ENCODE results near the gene GGCX. TPM values are rescaled to one million over a fixed set of nuclear protein-coding genes. Genes with fewer than 3 reads are reported as not detected.

GGCX gene
- total and polyA plus RNA-seq, 2 donors (not counting 3 experiments of a cell fraction or from before 2014, with no cell fraction given), result 48.0 to 62.7 TPM

DNA sequence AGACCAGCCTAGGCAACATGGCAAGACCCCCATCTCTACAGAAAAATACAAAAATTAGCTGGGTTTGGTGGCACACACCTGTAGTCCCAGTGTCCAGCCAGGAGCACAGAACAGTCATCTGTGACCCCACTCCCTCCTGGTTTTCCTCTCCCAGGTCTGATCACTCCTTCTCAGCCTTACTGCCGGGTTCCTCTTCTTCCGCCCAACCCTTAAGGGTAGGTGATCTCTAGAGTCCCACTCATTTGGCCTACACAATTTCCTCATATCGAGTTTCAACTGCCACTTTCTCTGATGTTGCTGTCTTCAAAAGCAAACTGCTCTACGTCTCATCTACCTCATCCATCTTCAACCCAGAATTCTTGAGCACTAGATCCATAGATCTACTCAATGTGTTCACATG, 35.7 kb downstream of the GGCX start:
- intact Hi-C loops (cut with micrococcal nuclease), result no loop called here
- no peaks in the 10 kb centered on the region for H3K79me2 ChIP-seq (ENCODE audit: control insufficient read depth, insufficient read depth, low read length)
- H3K4me1 ChIP-seq (ENCODE audit: control insufficient read depth, extremely low read depth, insufficient read depth, low read length), result no peaks in the 10 kb centered on the region
- H3K9me1 ChIP-seq (replicated peaks; ENCODE audit: control insufficient read depth, extremely low read depth, insufficient read depth, low read length), result no peaks in the 10 kb centered on the region
- ChIA-PET POLR2A (no interaction called here), CTCF (no interaction called here)
- no peak for FAIRE-seq
- H3K27ac ChIP-seq (ENCODE audit: insufficient read depth, low read depth, low read length), result no peak overlapping the region
- no peak overlapping the region for H3K4me3 ChIP-seq (replicated peaks in 1 of 3; ENCODE audit: insufficient read depth in 1 of 3, low read depth in 1 of 3, low read length in 3 of 3)
- H3K27me3 ChIP-seq (ENCODE audit: control insufficient read depth in 2 of 2, insufficient read depth in 2 of 2, low read length in 2 of 2), result peaks cover 7% of the 10 kb centered on the region in 2 experiments
- no peaks in the 10 kb centered on the region for H3K36me3 ChIP-seq (ENCODE audit: control insufficient read depth in 2 of 2, extremely low read depth in 1 of 2, insufficient read depth in 2 of 2, low read length in 2 of 2)
- H3K9me3 ChIP-seq (replicated peaks; ENCODE audit: control insufficient read depth, insufficient read depth, low read length), result no peaks in the 10 kb centered on the region
- H4K20me1 ChIP-seq (replicated peaks; ENCODE audit: control insufficient read depth, extremely low read depth, insufficient read depth, low read length), result no peaks in the 10 kb centered on the region
- DNase-seq (ENCODE audit: low read depth, low spot score), result no peak
- no peak overlapping the region for H2AFZ ChIP-seq (ENCODE audit: low read depth, low read length)
- no peak overlapping the region for H3K9ac ChIP-seq (replicated peaks; ENCODE audit: extremely low read depth, insufficient read depth, low read length)
- TF ChIP-seq MAX (IDR thresholded peaks at IDR 0.05; ENCODE audit: insufficient read depth, insufficient read length) (no peak), MYC (IDR thresholded peaks at IDR 0.05; ENCODE audit: low read depth, low read length) (no peak)
- TF ChIP-seq, protein P1, sequence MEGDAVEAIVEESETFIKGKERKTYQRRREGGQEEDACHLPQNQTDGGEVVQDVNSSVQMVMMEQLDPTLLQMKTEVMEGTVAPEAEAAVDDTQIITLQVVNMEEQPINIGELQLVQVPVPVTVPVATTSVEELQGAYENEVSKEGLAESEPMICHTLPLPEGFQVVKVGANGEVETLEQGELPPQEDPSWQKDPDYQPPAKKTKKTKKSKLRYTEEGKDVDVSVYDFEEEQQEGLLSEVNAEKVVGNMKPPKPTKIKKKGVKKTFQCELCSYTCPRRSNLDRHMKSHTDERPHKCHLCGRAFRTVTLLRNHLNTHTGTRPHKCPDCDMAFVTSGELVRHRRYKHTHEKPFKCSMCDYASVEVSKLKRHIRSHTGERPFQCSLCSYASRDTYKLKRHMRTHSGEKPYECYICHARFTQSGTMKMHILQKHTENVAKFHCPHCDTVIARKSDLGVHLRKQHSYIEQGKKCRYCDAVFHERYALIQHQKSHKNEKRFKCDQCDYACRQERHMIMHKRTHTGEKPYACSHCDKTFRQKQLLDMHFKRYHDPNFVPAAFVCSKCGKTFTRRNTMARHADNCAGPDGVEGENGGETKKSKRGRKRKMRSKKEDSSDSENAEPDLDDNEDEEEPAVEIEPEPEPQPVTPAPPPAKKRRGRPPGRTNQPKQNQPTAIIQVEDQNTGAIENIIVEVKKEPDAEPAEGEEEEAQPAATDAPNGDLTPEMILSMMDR (IDR thresholded peaks at IDR 0.05; ENCODE audit: extremely low read depth in 1 of 2, insufficient read depth in 1 of 2, low read depth in 1 of 2, low read length in 2 of 2), result no peak
- BruUV-seq (replicated peaks), result no TSS peak
- dilution Hi-C loops (cut with MboI; ENCODE audit: extremely low pct_ligation_motif_present, low sequenced_read_pairs), result no loop called here
- no peak overlapping the region for H3K4me2 ChIP-seq (ENCODE audit: insufficient read depth, low read length)

GRCh38 chr2:85525029-85525428, 36.3 kb downstream of the GGCX start:
- Histone ChIP-seq H2AFZ (ENCODE audit: low read depth, low read length) (no peak overlapping the region), H3K27ac (ENCODE audit: insufficient read depth, low read depth, low read length) (no peak overlapping the region), H3K9me3 (replicated peaks; ENCODE audit: control insufficient read depth, insufficient read depth, low read length) (no peaks in the 10 kb centered on the region), H3K4me1 (ENCODE audit: control insufficient read depth, extremely low read depth, insufficient read depth, low read length) (no peaks in the 10 kb centered on the region), H3K36me3 (ENCODE audit: control insufficient read depth in 2 of 2, extremely low read depth in 1 of 2, insufficient read depth in 2 of 2, low read length in 2 of 2) (no peaks in the 10 kb centered on the region), H3K9me1 (replicated peaks; ENCODE audit: control insufficient read depth, extremely low read depth, insufficient read depth, low read length) (no peaks in the 10 kb centered on the region), H4K20me1 (replicated peaks; ENCODE audit: control insufficient read depth, extremely low read depth, insufficient read depth, low read length) (no peaks in the 10 kb centered on the region), H3K4me2 (ENCODE audit: insufficient read depth, low read length) (no peak overlapping the region), H3K79me2 (ENCODE audit: control insufficient read depth, insufficient read depth, low read length) (no peaks in the 10 kb centered on the region), H3K27me3 (ENCODE audit: control insufficient read depth in 2 of 2, insufficient read depth in 2 of 2, low read length in 2 of 2) (peaks cover 5 to 7% of the 10 kb centered on the region in 2 experiments), H3K4me3 (replicated peaks in 1 of 3; ENCODE audit: insufficient read depth in 1 of 3, low read depth in 1 of 3, low read length in 3 of 3) (no peak overlapping the region), H3K9ac (replicated peaks; ENCODE audit: extremely low read depth, insufficient read depth, low read length) (no peak overlapping the region)
- ChIA-PET POLR2A (no interaction called here), CTCF (interaction anchor here (1.2 kb wide), 1 partner anchor 9 kb away, joined by 3 read pairs; no protein-coding TSS in a partner anchor)
- dilution Hi-C loops (cut with MboI; ENCODE audit: extremely low pct_ligation_motif_present, low sequenced_read_pairs) (no loop called here), intact Hi-C loops (cut with micrococcal nuclease) (no loop called here)
- no TSS peak for BruUV-seq (replicated peaks)
- DNase-seq (ENCODE audit: low read depth, low spot score) (no peak), FAIRE-seq (no peak)
- no peak for TF ChIP-seq MAX (IDR thresholded peaks at IDR 0.05; ENCODE audit: insufficient read depth, insufficient read length)
- no peak for TF ChIP-seq POLR2A (IDR thresholded peaks at IDR 0.05; ENCODE audit: low read depth, low read length)
- TF ChIP-seq FOS (IDR thresholded peaks at IDR 0.05; ENCODE audit: borderline replicate concordance, insufficient read depth, low read length), result no peak
